SK-N-SH (cell line): ENCODE measurements around the gene SLC8A1.

Experiments used
- CHD2 ChIP-seq: fragments of 150-350 bp; IDR thresholded peaks from 2 replicates; pipeline ENCODE4 v1.6.1; 2018; ENCODE audit warnings: low read length; ENCODE audit not compliant: partially characterized antibody
- NFIC ChIP-seq: IDR thresholded peaks from 2 replicates; pipeline ENCODE4 v1.4.0; 2012; ENCODE audit warnings: borderline replicate concordance
- POLR2AphosphoS5 ChIP-seq: IDR thresholded peaks from 2 replicates; pipeline ENCODE4 v1.6.1; 2012; ENCODE audit warnings: low read depth, low read length
- RXRA ChIP-seq: IDR thresholded peaks from 2 replicates; pipeline ENCODE4 v1.4.0; 2012; ENCODE audit warnings: low read depth, mild to moderate bottlenecking, borderline replicate concordance
- YY1 ChIP-seq: IDR thresholded peaks from 2 replicates; pipeline ENCODE4 v1.4.0; 2012; ENCODE audit warnings: low read depth, mild to moderate bottlenecking
- TF ChIP-seq, protein P1 (sequence below): fragments of 200-600 bp; sonication (generic); IDR thresholded peaks from 2 replicates; pipeline ENCODE4 v1.6.1; 2017; ENCODE audit warnings: antibody characterized with exemption, mild to moderate bottlenecking, moderate library complexity

DNA sequence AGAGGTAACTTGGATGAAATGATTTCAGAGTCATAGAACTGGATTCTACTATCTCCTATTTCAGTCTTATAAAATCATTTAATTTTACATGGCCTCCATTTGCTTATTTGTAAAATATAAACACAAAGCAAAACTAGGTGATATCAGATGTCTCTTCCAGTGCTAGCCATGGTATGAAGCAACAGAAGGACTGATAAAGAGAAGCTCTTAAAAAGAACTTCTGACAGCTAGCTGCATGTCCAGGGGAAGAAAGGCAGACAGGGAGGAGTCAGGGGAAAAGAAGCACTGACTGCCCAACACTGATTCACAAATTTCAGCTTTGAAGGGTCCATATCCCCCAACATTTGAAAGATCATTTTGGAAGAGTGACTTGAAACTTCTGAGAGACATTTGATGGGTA lies 6.4 kb downstream of the SLC8A1 start:
- TF ChIP-seq, protein P1, sequence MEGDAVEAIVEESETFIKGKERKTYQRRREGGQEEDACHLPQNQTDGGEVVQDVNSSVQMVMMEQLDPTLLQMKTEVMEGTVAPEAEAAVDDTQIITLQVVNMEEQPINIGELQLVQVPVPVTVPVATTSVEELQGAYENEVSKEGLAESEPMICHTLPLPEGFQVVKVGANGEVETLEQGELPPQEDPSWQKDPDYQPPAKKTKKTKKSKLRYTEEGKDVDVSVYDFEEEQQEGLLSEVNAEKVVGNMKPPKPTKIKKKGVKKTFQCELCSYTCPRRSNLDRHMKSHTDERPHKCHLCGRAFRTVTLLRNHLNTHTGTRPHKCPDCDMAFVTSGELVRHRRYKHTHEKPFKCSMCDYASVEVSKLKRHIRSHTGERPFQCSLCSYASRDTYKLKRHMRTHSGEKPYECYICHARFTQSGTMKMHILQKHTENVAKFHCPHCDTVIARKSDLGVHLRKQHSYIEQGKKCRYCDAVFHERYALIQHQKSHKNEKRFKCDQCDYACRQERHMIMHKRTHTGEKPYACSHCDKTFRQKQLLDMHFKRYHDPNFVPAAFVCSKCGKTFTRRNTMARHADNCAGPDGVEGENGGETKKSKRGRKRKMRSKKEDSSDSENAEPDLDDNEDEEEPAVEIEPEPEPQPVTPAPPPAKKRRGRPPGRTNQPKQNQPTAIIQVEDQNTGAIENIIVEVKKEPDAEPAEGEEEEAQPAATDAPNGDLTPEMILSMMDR: no peak
- TF ChIP-seq RXRA (no peak), POLR2AphosphoS5 (no peak), NFIC (no peak), YY1 (no peak), CHD2 (no peak)
